MCF 10A (cell line): Measurements from ENCODE around the gene ITGA1. TPM values are rescaled to one million over a fixed set of nuclear protein-coding genes. Genes with fewer than 3 reads are reported as not detected.

ENCODE experiments used
- BruUV-seq: library from RNA; stranded (reverse); fragments of 400-500 nt; replicated peaks from 2 replicates; lab custom pipeline; 2021; lab: Mats Ljungman, UMichigan
- CTCF ChIA-PET: fragments of 300-600 bp; sonication (Branson Sonifier 250); formaldehyde crosslinking; extraction: SDS; loops from one replicate; lab custom pipeline; 2021; ENCODE audit warnings: antibody characterized with exemption, inconsistent platforms; lab: Yijun Ruan, JAX
- POLR2A ChIA-PET: fragments of 300-600, 350-650 bp; sonication (Branson Sonifier 250); formaldehyde crosslinking; extraction: SDS; loops from one replicate; lab custom pipeline; 2020; ENCODE audit warnings: antibody characterized with exemption, inconsistent platforms; lab: Yijun Ruan, JAX
- DNase-seq: peaks from one replicate; pipeline ENCODE4 v3.0.0-alpha.2; 2018; ENCODE audit not compliant: unreplicated experiment
- H3K27ac Mint-ChIP-seq: one replicate; pipeline ENCODE4 v1.8.0; 2022; ENCODE audit warnings: mild to moderate bottlenecking, low read depth, mixed read lengths; ENCODE audit not compliant: unreplicated experiment
- H3K27me3 Mint-ChIP-seq: one replicate; pipeline ENCODE4 v1.8.0; 2022; ENCODE audit warnings: mixed read lengths; ENCODE audit not compliant: insufficient read depth, unreplicated experiment
- H3K36me3 Mint-ChIP-seq: one replicate; pipeline ENCODE4 v1.8.0; 2022; ENCODE audit warnings: mild to moderate bottlenecking, moderate library complexity, mixed read lengths; ENCODE audit not compliant: insufficient read depth, unreplicated experiment
- H3K4me1 Mint-ChIP-seq: one replicate; pipeline ENCODE4 v1.8.0; 2022; ENCODE audit warnings: mixed read lengths; ENCODE audit not compliant: insufficient read depth, unreplicated experiment
- H3K4me3 Mint-ChIP-seq: one replicate; pipeline ENCODE4 v1.8.0; 2022; ENCODE audit warnings: mild to moderate bottlenecking, moderate library complexity, mixed read lengths; ENCODE audit not compliant: unreplicated experiment
- H3K9me3 Mint-ChIP-seq: one replicate; pipeline ENCODE4 v1.8.0; 2022; ENCODE audit warnings: mixed read lengths; ENCODE audit not compliant: unreplicated experiment
- CTCF ChIP-seq: fragments of 200-600 bp; IDR thresholded peaks from one replicate; pipeline ENCODE4 v1.8.0; 2022; ENCODE audit warnings: antibody characterized with exemption, mild to moderate bottlenecking; ENCODE audit not compliant: unreplicated experiment
- intact Hi-C: fragments of 100-400 bp; cut with micrococcal nuclease; formaldehyde crosslinking; loops from 2 replicates; pipeline ENCODE4 v1.14.1; 2022
- total RNA-seq: library from RNA; stranded (reverse); gene quantifications from 2 replicates; pipeline ENCODE4 v1.2.3, GENCODE V29; 2022

Gene ITGA1
- total RNA-seq, 1 experiment from 2014 or later, result 7.7 TPM

- intact Hi-C loops, result loop anchor here (1.0 kb wide), 1 partner anchor 67 kb away; the partner anchor contains the start of gene ITGA2
These were observed 134.7 kb downstream of the ITGA1 start for GRCh38 chr5:52922384-52922783.

GRCh38 chr5:52924456-52924855 lies 136.7 kb downstream of the ITGA1 start:
- CTCF ChIA-PET, result interaction anchor here (0.7 to 1.1 kb wide), 5 partner anchors 10 to 164 kb away, joined by 3 to 5 read pairs (median 3); no protein-coding TSS in a partner anchor
- H3K9me3 Mint-ChIP-seq, result no peaks in the 10 kb centered on the region
- POLR2A ChIA-PET, result interaction anchor here (0.6 to 1.6 kb wide), 2 partner anchors 21 to 125 kb away, joined by 3 to 4 read pairs; no protein-coding TSS in a partner anchor
- no peaks in the 10 kb centered on the region for H3K27me3 Mint-ChIP-seq
- no peak overlapping the region for H3K4me3 Mint-ChIP-seq
- peaks cover 10% of the 10 kb centered on the region for H3K4me1 Mint-ChIP-seq
- no peak overlapping the region for H3K27ac Mint-ChIP-seq
- intact Hi-C loops, result no loop called here
- BruUV-seq, result no TSS peak
- H3K36me3 Mint-ChIP-seq, result peaks cover 6% of the 10 kb centered on the region
- no peak for TF ChIP-seq CTCF
- DNase-seq, result no peak

More at GRCh38 chr5:52922384-52922783, 134.7 kb downstream of the ITGA1 start:
- no peak for TF ChIP-seq CTCF
- H3K27ac Mint-ChIP-seq, result peak overlapping the region; percentile 25
- no TSS peak for BruUV-seq
- H3K27me3 Mint-ChIP-seq, result no peaks in the 10 kb centered on the region
- peaks cover 6% of the 10 kb centered on the region for H3K36me3 Mint-ChIP-seq
- CTCF ChIA-PET, result interaction anchor here (0.6 to 2.4 kb wide), 6 partner anchors 17 to 229 kb away, joined by 3 to 11 read pairs (median 4); no protein-coding TSS in a partner anchor
- peaks cover 10% of the 10 kb centered on the region for H3K4me1 Mint-ChIP-seq
- POLR2A ChIA-PET, result interaction anchor here (0.6 to 2.8 kb wide), 9 partner anchors 9 to 229 kb away, joined by 3 to 17 read pairs (median 4); partner anchors contain the start of gene ITGA2
- H3K9me3 Mint-ChIP-seq, result no peaks in the 10 kb centered on the region
- DNase-seq, result peak; percentile 100
- no peak overlapping the region for H3K4me3 Mint-ChIP-seq

GRCh38 chr5:52925001-52925400 lies 137.3 kb downstream of the ITGA1 start:
- peaks cover 10% of the 10 kb centered on the region for H3K4me1 Mint-ChIP-seq
- ChIA-PET CTCF (interaction anchor here (0.7 to 1.7 kb wide), 3 partner anchors 9 to 152 kb away, joined by 3 to 8 read pairs (median 3); no protein-coding TSS in a partner anchor), POLR2A (interaction anchor here (0.9 to 1.6 kb wide), 2 partner anchors 20 to 126 kb away, joined by 3 to 4 read pairs; no protein-coding TSS in a partner anchor)
- intact Hi-C loops, result no loop called here
- no peak for TF ChIP-seq CTCF
- no peak overlapping the region for H3K27ac Mint-ChIP-seq
- no TSS peak for BruUV-seq
- no peaks in the 10 kb centered on the region for H3K9me3 Mint-ChIP-seq
- H3K36me3 Mint-ChIP-seq, result peaks cover 6% of the 10 kb centered on the region
- H3K4me3 Mint-ChIP-seq, result no peak overlapping the region
- peak; percentile 33 for DNase-seq
- H3K27me3 Mint-ChIP-seq, result no peaks in the 10 kb centered on the region

GRCh38 chr5:52928689-52929088 lies 141.0 kb downstream of the ITGA1 start:
- no peaks in the 10 kb centered on the region for H3K4me1 Mint-ChIP-seq
- no peak overlapping the region for H3K27ac Mint-ChIP-seq
- TF ChIP-seq CTCF, result no peak
- ChIA-PET CTCF (interaction anchor here (0.7 kb wide), 1 partner anchor 20 kb away, joined by 3 read pairs; no protein-coding TSS in a partner anchor), POLR2A (no interaction called here)
- H3K27me3 Mint-ChIP-seq, result no peaks in the 10 kb centered on the region
- no TSS peak for BruUV-seq
- H3K36me3 Mint-ChIP-seq, result no peaks in the 10 kb centered on the region
- H3K4me3 Mint-ChIP-seq, result no peak overlapping the region
- no peak for DNase-seq
- intact Hi-C loops, result no loop called here
- H3K9me3 Mint-ChIP-seq, result no peaks in the 10 kb centered on the region
